Activated T-cell treated with anti-CD3 and anti-CD28 coated beads for 4 hours (primary cell): Measurements from ENCODE around the gene KLF13.

Source experiments
- DNase-seq: peaks from one replicate; pipeline ENCODE4 v3.0.0-alpha.2; 2020

The KLF13 gene

DNA sequence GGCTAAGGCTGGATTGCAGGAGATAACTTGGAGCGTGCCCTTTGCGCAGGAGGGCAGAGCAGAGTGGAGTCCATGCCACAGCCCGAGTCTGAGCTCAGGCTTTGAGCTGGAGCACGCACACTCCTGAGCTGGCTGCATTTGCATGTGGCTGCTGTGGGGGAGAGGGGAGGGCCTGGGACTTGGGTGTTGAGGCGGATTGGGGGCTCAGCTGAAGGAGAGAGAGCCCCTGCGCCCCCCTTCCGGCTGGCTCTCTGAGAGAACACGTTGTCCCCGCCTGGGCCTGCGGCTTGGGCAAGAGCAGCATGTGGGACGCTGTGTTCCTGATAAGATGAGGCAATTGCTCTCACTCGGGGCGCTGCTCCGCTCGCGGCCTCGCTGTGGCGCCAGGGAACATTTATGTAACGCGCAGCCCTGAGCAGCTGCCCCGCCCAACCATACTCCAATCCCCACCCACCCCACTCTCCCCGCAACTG lies 39.1 kb downstream of the KLF13 start:
- peak; percentile 59 for DNase-seq

DNA sequence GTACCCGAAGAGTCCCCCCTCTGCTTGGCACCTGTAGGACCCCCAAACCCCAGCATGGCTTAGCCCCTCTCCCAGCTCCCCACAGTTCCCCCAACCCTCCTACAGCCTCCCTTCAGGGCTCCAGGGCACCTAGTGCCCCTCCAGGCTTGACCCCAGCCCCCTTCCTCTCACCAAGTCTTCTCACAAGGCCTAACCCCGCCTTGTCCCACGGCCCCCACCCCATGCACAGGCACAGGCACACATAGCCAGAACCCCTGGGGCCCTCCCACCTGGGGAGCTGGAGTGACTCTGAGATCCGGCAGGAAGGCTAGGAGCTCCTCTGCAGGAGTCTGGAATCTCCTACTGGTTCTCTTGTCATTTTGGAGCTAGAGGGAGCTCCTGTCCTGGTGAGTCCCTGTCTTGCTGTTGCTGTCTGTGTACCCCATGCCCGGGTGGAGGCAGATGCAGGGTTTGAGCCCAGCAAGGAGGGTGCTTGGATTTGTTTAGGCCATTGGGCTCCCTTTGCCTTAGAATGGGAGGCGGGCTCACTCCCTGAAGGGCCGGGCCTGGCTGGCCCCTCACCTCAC lies 39.6 kb downstream of the KLF13 start:
- DNase-seq, result no peak

DNA sequence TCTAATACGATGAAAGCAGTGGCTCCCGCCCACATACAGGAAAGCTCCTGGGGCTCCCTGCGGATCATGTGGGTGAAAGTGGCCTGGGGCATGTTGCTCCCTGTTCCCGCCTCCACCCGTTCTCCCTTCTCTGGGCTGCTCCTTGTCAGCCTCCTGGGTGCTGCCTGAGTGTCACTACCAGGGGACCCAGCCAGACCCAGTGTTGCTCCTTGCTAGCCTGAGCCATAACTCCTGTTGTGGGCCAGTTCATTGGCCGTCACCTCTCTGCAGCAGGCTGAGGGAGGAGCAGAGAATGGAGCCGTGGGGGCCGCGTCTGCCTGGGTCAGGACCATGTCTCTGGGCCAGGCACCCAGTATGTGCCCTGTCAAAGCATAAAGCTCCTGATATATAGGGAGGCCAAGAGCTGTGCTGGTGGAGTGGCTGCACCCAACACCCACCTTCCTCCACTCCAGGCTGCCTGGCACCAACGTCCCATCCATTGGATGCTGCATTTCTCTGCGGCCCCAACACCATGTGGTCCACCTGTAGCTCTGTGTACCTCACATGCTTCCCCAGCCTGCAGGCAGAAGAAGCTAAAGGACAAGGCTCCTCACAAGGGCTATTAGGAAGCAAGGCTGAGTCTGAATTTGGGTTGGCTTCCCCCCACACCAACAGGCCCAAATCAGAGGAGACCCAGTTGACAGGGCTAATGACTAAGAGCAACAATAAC lies 40.5 kb downstream of the KLF13 start:
- no peak for DNase-seq

DNA sequence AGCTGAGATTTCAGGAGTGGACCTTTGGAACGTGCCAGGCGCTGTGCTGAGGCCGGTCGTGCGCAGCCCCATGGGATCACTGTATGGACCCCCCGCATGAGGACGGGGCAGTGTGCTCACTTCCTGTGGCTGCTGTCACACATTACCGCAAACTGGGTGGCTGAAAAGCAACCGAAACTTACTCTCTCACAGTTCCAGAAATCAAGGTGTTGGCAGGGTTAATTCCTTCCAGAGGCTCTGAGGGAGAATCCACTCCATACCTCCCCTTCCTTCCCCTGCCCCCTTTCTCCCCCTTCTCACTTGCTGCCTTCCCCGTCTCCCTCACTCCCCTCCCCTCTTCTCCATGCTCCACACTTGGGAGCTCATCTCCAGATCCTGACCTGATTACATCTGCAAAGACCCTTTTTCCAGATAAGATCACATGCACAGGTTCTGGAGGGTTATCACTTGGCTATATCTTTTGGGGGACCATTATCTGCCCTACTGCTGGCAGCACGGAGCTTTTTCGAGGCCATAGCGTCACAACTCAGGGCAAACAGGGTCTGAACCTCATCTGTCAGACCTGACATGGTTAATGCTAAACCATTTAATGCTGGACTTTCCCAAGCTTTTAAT lies 41.2 kb downstream of the KLF13 start:
- no peak for DNase-seq

DNA sequence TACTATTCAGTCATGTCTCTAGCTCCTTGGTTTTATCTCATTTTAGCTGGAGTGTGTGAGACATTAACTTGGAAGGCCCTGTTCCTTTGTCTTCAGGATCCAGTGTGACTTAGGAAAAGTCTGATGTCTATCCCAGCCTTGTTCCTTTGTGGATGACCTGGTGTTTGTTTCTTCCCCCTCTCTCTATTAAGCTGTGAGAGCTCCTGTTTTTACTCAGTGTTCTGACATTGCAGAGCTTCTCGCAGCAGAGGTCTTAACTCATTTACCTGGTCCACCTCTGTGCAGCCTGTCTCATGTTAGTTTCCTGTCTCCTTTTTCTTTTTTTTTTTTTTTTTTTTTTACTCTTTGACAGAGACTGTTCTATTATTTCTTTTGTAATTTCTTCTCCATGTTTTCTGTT lies 43.1 kb downstream of the KLF13 start:
- DNase-seq, result no peak

DNA sequence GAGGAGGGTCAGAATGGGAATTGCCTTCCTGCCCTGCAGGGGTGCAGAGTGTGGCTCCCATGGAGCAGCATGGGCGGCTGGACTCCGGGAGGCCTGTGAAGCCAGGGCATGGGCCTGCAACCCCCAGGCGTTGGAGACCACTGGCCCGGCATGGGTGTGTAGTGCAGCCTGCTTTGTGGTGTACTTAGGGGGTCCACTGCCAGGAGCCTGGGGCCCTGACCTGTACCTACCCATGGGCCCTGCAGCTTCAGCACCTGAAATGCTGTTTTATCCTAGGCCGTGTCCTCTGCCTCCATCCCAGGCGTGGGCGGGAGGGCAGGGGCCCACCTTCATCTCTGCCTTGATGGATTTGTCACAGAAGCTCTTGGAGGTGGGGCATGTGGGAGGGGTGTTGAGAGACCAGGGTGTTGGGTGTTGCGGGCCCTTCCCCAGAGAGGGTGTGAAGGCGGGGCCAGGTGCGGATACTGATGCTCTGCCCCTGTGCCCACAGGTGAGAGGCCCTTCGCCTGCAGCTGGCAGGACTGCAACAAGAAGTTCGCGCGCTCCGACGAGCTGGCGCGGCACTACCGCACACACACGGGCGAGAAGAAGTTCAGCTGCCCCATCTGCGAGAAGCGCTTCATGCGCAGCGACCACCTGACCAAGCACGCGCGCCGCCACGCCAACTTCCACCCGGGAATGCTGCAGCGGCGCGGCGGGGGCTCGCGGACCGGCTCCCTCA lies 45.0 kb downstream of the KLF13 start:
- DNase-seq, result no peak

DNA sequence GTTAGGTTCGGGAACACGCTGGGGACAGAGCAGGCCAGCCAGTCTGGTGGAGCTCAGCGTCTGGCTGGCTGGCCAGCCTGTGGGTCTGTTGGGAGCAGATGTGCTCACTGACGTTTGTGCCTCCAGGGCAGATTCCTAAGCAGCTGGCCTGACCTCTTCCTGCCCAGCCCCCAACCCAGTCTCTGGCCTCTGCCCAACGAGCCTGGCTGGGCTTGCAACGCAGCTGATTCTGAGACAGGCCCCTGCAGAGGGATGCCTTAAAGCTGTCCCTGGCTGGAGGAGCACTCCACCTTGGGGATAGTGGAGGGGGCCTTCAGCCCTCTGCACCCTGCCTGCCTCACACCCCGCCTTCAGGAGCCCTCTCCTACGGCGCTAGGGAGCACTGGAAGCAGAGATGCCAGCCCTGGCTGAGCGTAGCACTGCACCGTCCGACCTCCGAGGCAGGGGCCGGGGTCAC lies 46.0 kb downstream of the KLF13 start:
- no peak for DNase-seq

DNA sequence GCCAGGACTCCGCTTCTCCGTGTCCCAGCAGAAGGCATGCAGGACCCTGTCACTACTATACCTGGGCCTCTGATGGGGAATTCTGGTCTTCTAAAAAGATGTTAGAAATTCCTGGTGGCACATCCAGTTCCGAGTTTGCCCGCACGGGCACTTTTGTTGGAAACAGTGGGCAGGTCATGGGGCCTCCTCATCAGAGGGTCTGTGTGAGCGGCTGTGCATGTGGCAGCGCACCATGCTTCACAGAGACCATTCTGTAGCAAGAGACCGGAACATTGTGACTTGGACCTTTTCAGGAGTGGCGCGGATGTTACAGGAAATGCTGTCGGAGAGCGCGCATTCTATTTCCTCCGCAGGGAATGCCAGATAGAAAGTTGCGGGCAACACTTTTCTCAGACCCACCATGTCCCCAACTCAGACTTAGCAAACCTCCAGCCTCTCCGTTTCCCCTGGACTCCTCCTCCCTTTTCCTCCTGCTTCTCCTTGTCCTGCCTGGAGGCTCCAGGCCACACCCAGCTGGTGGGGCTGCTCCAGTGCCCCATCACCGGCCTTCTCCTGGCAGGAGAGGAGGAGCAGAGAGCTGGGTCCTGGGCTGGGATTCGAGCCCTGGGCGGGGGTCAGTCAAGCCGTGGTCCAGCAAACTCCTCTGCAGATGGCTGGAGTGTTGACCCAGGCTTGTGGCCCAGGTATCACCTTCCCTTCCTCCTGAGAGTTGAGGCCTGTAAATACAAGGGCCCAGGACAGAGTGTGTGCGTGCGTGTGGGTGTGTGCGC lies 46.6 kb downstream of the KLF13 start:
- DNase-seq, result no peak

DNA sequence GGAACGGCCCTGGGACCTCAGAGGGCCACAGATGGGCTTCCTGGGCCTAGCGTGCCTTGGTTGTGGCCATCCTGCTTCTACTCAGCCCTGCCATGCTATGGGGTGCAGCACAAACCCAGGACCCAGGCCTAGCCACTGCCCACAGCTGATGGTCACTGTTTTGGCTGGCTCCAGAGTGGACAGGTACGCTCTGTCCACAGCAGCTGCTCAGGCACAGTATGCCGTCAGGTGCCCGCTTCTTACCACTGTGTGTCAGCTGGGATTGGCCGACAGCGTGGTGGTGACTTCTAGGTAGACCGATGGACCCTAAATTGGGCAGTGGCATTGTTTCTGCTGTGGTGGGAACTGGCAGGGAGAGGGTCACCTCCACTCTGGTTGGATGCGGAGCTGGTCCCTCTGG lies 47.3 kb downstream of the KLF13 start:
- no peak for DNase-seq

DNA sequence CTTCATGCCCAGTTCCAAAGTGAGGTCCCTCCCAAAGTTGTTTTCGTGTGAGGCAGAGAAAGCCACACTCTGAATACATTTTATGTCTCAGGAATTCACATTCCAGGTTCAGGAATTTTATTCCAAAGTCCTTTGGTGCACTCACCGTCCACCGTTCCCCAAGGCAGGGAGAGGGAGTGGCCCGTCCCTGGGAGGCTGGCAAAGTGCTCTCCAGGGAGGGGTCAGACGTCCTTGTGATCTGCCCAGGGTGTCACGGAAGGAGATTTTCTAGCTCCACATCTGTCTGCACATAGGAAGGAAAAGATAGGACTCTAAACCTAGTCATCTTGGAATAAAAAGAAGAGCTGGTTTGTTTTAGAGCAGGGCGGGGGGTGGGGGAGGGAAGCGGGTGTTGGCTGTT lies 47.9 kb downstream of the KLF13 start:
- DNase-seq, result no peak

DNA sequence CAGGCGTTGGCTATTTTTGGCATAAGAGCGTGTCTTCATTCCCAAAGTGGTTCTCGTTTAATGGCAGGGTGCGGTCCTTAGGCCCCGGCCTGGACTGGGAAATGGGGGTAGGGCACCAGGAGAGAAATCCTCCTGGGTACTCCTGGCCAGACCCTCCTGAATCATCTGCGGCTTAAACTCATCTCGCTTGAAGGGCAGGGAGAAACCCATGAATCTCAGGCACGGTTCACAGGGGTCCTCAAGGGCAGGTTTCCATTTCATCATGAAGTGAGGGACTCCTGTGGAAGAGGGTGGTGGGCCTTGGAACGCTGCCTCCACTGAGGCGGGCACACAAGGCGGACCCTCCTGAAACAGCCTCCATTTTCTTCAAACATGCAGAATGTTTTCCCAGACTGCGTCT lies 48.4 kb downstream of the KLF13 start:
- DNase-seq, result no peak

DNA sequence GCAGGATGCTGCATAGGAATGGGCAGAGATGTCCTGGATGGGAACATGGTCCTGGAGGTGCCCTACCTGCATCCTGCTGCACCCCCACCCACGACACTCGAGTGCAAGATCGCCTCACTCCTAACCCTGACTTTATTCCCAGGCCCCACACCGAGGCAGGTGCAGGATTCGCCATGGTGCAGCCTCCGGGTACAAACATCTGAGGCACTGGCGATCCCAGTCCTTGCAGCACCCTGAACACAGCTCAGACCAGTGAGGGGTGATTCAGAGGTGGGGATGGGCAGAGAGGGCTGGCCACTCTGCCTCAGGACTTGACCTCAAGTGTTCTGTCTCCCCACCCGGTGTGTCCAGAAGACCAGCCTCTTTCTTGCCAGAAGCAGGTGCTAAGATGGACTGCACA lies 49.1 kb downstream of the KLF13 start:
- DNase-seq, result no peak

DNA sequence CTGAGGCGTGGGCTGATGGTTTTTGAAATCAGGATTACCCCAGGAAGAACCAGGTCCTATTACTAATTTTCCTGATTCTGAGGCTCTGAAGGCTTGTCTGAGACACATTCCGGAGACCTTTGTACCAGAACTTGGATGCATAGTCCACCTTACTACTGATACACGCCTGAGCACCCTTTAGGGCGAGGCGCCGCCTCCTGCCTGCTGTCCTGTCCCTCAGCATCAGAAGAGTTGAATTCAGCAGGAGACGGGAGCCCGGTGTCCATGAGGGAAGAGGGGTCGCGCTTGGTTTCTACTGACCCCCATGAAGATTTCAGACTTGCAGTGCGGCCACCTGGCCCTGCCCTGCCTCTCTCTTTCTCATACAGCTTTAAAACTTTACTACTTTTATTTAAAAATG lies 49.9 kb downstream of the KLF13 start:
- DNase-seq, result no peak

DNA sequence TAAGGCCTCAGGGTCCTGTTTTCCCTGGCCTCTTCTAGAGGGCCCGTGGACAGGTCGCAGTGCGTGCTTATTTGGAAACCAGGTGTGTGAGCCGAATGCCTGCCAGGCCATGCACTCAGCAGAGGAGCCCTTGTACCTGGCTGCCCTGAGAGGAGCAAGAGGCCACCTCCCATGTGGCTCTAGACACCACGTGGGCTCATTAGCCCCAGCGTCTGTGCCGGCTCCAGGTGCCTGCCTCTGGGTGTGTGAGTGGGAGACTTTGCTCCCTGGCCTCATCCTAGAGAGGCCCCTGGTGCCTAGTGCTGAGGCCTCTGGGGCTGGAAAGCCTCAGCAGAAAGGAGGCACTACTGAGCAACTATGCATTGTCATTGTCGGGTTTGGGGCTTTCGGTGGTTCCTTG lies 50.4 kb downstream of the KLF13 start:
- no peak for DNase-seq

DNA sequence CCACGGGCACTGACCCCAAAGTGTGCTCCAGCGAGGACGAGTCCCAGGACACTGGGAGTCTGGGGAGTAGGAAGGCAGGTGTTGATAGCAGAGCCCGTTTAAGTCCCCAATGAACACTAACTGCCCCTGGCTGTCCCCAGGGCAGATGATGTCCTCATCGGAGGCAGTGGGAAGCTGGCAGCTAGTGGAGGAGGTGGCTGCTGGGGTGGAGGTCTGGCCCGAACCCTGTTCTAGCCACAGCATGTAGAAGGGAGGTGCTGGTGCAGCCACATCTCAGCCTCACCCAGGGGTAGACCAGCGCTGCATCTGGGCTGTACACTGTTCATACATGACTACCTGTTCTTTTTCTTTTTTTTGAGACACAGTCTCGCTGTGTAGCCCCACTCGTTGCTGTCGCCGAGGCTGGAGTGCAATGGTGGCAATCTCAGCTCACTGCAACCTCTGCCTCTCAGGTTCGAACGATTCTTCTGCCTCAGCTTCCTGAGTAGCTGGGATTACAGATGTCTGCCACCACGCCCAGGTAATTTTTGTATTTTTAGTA lies 51.8 kb downstream of the KLF13 start:
- no peak for DNase-seq

DNA sequence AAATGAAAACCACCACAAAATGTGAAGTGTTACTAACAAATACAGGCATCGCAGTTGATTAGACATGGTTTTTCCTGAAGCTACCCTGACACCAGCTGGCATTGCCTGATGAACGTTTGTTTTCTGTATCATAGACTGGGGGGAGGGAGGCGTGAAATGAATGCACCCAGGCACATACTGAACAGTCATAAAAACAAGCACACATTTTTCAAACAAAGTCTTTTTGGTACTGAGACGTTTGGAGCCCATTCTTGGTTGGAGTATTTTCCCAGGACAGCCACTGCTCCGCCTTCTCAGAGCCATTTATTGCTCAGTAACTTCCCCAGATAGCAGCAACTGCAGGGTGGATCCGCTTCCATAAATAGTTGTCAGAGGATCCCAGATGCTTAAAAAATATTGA lies 52.4 kb downstream of the KLF13 start:
- no peak for DNase-seq

DNA sequence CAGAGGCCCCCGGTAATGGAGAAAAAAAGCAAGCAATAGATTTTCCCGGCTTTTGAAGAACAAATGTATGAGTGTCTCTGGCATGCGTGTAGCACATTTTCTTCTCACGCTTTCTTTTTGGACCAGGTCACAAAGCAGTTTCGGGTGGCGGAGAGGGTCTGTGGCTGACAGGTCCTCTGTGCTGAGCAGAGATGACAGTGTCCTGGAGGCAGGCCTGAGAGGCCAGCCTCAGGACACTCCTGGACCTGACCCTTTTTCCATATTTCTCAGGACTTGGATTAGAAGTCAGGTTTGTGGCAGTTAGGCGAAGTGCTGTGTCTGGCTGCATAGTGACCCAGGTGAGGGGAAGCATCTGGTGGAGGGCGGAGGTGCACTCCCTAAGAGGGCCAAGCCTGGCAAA lies 52.9 kb downstream of the KLF13 start:
- no peak for DNase-seq

DNA sequence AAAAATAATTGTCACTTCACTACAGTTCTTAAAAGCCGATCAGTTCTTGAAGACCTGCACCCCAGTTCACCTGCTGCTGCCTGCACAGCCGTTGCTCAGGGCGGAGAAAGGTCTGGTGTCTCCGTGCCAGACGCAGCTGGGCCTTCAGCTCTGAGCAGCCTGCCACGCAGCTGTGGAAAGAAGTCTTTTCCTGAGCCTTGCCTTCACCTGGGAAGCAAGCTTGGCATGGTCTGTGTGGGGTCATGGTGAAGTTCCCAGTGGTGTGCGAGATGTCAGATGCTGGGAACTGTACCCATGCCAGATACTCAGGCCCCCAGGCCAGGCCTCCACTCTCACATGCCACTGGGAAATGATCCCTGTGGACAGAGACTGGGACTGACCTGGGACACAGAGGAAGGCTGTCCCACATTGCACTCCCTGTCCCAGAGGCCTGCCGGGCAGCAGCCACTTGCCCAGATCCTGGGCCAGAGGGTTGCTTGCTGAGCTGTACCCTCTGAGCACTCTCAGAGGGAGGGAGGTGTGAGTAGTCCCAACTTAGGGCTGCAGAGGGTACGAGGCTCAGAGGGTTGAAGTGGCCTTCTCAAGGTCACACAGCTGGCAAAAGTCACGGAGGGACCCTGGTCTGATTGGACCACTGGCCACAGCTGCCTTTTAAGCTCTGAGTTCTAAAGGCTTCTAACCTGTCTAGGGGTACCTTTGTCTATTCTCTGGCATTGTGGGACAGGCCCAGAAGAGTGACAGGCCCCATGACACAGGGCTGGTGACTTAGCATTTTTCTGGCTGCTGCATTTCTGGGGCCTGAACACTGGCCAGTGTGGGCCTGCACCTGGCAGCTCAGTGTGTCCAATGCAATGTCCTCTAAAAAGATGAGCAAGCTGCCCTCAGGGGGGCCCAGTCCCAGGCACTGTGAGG lies 55.4 kb downstream of the KLF13 start:
- DNase-seq, result no peak

DNA sequence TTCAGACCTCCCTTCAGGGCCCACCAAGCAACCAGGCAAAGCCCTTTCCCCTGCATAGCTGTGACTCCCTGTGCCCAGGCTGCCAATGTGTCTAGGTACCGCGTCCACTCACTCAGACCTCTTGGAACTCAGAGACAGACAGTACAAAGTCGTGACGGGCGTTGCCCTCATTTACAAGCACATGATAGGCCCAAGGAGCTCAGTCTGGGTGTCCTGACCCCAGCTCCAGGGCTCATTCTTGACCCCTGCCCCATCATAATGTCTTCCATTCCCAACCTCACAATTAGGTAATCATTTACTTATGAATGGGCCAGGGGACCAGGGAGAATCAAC lies 56.0 kb downstream of the KLF13 start:
- no peak for DNase-seq

DNA sequence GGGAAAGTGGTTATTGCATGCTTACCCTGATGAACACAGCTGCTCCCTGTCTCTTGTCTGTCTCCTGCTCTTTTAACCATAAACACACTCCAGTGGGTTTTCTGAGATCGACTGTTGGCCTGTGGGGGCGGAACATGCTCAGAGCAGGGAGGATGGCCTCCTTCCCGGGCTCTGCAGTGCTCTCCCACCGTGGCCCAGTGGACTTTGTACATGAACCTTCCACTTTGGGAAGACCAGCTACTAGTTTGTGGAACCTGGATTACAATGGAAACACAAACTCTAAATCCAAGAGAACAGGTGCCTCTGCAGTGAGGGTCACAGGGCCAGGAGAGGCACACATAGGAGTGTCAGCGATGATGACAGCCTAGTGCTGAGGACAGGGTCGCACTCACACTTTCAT lies 56.5 kb downstream of the KLF13 start:
- no peak for DNase-seq

DNA sequence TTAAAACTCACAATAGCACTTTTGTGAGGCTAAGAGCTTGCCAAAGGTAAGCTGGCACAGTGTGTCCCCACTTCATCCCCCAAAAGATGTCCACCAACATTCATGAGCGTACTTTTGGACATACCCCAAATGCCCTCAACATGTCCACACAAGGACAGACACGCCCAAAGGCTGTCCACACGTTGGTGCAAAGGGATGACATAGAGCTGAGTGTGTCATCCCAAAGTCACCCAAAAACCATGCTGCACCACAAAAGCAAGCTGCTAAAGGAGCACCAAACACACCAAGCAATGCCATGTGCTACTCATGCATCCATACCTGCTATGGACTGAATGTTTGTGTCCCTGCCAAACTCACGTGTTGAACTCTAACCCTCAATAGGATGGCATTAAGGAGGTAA lies 57.9 kb downstream of the KLF13 start:
- DNase-seq, result no peak

DNA sequence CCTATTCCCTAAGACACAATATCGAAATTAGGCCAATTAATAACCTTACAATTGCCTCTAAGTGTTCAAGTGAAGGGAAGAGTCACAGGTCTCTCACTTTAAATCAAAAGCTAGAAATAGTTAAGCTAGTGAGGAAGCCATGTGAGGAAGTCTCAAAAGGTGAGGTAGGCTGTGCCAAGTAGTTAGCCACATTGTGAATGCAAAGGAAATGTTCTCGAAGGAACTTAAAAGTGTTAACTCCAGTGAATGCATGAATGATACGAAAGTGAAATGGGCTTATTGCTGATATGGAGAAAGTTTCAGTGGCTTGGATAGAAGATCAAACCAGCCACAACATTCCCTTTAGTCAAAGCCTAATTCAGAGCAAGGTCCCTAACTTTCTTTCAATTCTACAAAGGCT lies 59.1 kb downstream of the KLF13 start:
- no peak for DNase-seq
